GM12878 (cell line): Measurements from ENCODE around the gene ITPKA. TPM values are rescaled to one million over a fixed set of nuclear protein-coding genes. Genes with fewer than 3 reads are reported as not detected.
A peak's percentile ranks its signal among the peaks of the same experiment; 100 is the strongest.

Experiments
- ATAC-seq: fragments of 200-7000 bp; cut with Tn5 transposase; 3 replicates; pipeline ENCODE4 v1.9.1; 2020; ENCODE audit warnings: mild to moderate bottlenecking, moderate library complexity
- BruUV-seq: library from RNA; stranded (reverse); fragments of 400-500 nt; replicated peaks from 2 replicates; lab custom pipeline; 2021; lab: Mats Ljungman, UMichigan
- CTCF ChIA-PET: fragments of 300-600 bp; sonication (Branson Sonifier 250); formaldehyde crosslinking; extraction: SDS; loops from one replicate; lab custom pipeline; 2021; ENCODE audit warnings: inconsistent platforms; lab: Yijun Ruan, JAX
- POLR2A ChIA-PET: fragments of 350-600 bp; formaldehyde crosslinking; extraction: SDS; loops from one replicate; lab custom pipeline; 2021; ENCODE audit warnings: inconsistent platforms; lab: Charles Lee
- RAD21 ChIA-PET: fragments of 300-600 bp; sonication (Branson Sonifier 250); formaldehyde crosslinking; loops from one replicate; lab custom pipeline; 2023; ENCODE audit warnings: antibody characterized with exemption; ENCODE audit not compliant: unreplicated experiment; lab: Charles Lee
- SMC1A ChIA-PET: fragments of 300-600 bp; sonication (Branson Sonifier 250); formaldehyde crosslinking; loops from one replicate; lab custom pipeline; 2023; ENCODE audit not compliant: unreplicated experiment, uncharacterized antibody; lab: Charles Lee
- DNase-seq: peaks from one replicate; pipeline ENCODE4 v3.0.0-alpha.2; 2011; ENCODE audit warnings: low read depth, low spot score
- FAIRE-seq: peaks from 3 replicates; lab custom pipeline; 2011; peaks lifted over from hg19 to GRCh38; lab: Jason Lieb, UNC
- H2AFZ ChIP-seq: 2 replicates; pipeline ENCODE4 v1.6.0; 2011; ENCODE audit warnings: low read depth, low read length, control low read depth; ENCODE audit not compliant: control insufficient read depth
- H3K27ac ChIP-seq: 2 replicates; pipeline ENCODE4 v1.5.1; 2011; ENCODE audit warnings: control low read depth; ENCODE audit not compliant: control insufficient read depth, insufficient read depth
- H3K27me3 ChIP-seq, 2 experiments: replicated peaks in 1 of 2; 2 replicates each; pipeline versions ENCODE4 v1.6.0 to v1.6.1; 2011; ENCODE audit warnings: low read length in 1 of 2; ENCODE audit not compliant: control insufficient read depth in 2 of 2, insufficient read depth in 2 of 2
- H3K36me3 ChIP-seq, 2 experiments: 2 replicates each; pipeline ENCODE4 v1.5.1; 2011; ENCODE audit warnings: low read length in 1 of 2; ENCODE audit not compliant: control insufficient read depth in 2 of 2, insufficient read depth in 2 of 2
- H3K4me1 ChIP-seq: 2 replicates; pipeline ENCODE4 v1.6.1; 2011; ENCODE audit warnings: mild to moderate bottlenecking, low read length, moderate library complexity, mixed read lengths; ENCODE audit not compliant: control insufficient read depth, insufficient read depth
- H3K4me2 ChIP-seq: 2 replicates; pipeline ENCODE4 v1.6.0; 2011; ENCODE audit warnings: control low read depth; ENCODE audit not compliant: control insufficient read depth, insufficient read depth
- H3K4me3 ChIP-seq: fragments of 200-600 bp; sonication (generic); 2 replicates; pipeline ENCODE4 v1.5.1; 2016
- H3K79me2 ChIP-seq: 2 replicates; pipeline ENCODE4 v1.6.0; 2011; ENCODE audit warnings: low read length; ENCODE audit not compliant: control insufficient read depth, insufficient read depth
- H3K9ac ChIP-seq: 2 replicates; pipeline ENCODE4 v1.8.0; 2011; ENCODE audit warnings: low read length, control low read depth, mixed read lengths; ENCODE audit not compliant: control insufficient read depth, insufficient read depth
- H3K9me3 ChIP-seq: replicated peaks from 3 replicates; pipeline ENCODE4 v1.5.1; 2011; ENCODE audit warnings: mild to moderate bottlenecking, low read length; ENCODE audit not compliant: control insufficient read depth, insufficient read depth
- H4K20me1 ChIP-seq: 2 replicates; pipeline ENCODE4 v1.6.0; 2011; ENCODE audit not compliant: control insufficient read depth, insufficient read depth
- CBFB ChIP-seq: IDR thresholded peaks from 2 replicates; pipeline ENCODE4 v1.6.1; 2016; ENCODE audit warnings: antibody characterized with exemption, low read depth
- KDM1A ChIP-seq: fragments of 200-600 bp; sonication (generic); IDR thresholded peaks from 2 replicates; pipeline ENCODE4 v1.6.1; 2016; ENCODE audit warnings: borderline replicate concordance
- LARP7 ChIP-seq: fragments of 450-650 bp; IDR thresholded peaks from 2 replicates; pipeline ENCODE4 v1.6.1; 2017; ENCODE audit warnings: mild to moderate bottlenecking
- NR2C1 ChIP-seq: fragments of 450-650 bp; IDR thresholded peaks from 2 replicates; pipeline ENCODE4 v1.6.1; 2017; ENCODE audit warnings: antibody characterized with exemption, mild to moderate bottlenecking, moderate library complexity
- NR2F1 ChIP-seq: fragments of 450-650 bp; conservative IDR thresholded peaks from 2 replicates; pipeline ENCODE4 v1.6.1; 2017; ENCODE audit warnings: mild to moderate bottlenecking
- RB1 ChIP-seq: fragments of 450-650 bp; formaldehyde crosslinking; IDR thresholded peaks from 2 replicates; pipeline ENCODE4 v1.6.1; 2017; ENCODE audit warnings: mild to moderate bottlenecking, borderline replicate concordance
- RELA ChIP-seq: fragments of 450-650 bp; IDR thresholded peaks from 2 replicates; pipeline ENCODE4 v1.8.0; 2014; ENCODE audit warnings: borderline replicate concordance; ENCODE audit not compliant: partially characterized antibody
- STAT3 ChIP-seq: IDR thresholded peaks from 2 replicates; pipeline ENCODE4 v1.6.1; 2011; ENCODE audit warnings: low read depth, low read length, improper control_type of control experiment
- WGBS: methylation state at CpG from one replicate; pipeline ENCODE4 v1.1.6; 2016; ENCODE audit warnings: low lambda C conversion rate; ENCODE audit not compliant: insufficient replicate concordance, insufficient coverage; ENCODE audit errors: missing lambda C conversion rate; 5-methylcytosine and 5-hydroxymethylcytosine counted together
- in situ Hi-C: fragments of 300-500 bp; cut with MboI; formaldehyde crosslinking; loops from 9 replicates; pipeline ENCODE4 v1.14.3; 2018; ENCODE audit warnings: mixed read lengths
- intact Hi-C: fragments of 100-400 bp; cut with micrococcal nuclease; formaldehyde crosslinking; loops from one replicate; pipeline ENCODE4 v1.14.2; 2022; ENCODE audit not compliant: unreplicated experiment
- polyA plus RNA-seq, 11 experiments: library from polyadenylated mRNA; depleted of rRNA in 4 of 11; unstranded in 6 of 11; stranded (reverse) in 5 of 11; fragments of >200 nt; fragmentation: Nextera tagmentation in 4 of 11; fragmentation: Illumina TruSeq in 1 of 11; extraction: Ambion mirVana in 4 of 11; extraction: Trizol in 1 of 11; gene quantifications; 1 replicate in 1 of 11; 2 replicates in 10 of 11; pipeline versions ENCODE4 v1.2.1 to v1.2.3, GENCODE V29; 2011 to 2016; ENCODE audit warnings: inconsistent platforms in 2 of 11, missing spikeins in 2 of 11, low read depth in 1 of 11
- total RNA-seq, 4 experiments: library from RNA; depleted of rRNA in 3 of 4; stranded (reverse); fragments of >200 nt in 3 of 4; fragmentation: Illumina TruSeq in 1 of 4; extraction: Trizol in 1 of 4; gene quantifications; 2 replicates each; pipeline versions ENCODE4 v1.2.1 to v1.2.3, GENCODE V29; 2013 to 2021
- TF ChIP-seq, protein P1 (sequence below): fragments of 450-650 bp; IDR thresholded peaks from 2 replicates; pipeline ENCODE4 v1.6.1; 2017; ENCODE audit warnings: antibody characterized with exemption, mild to moderate bottlenecking, moderate library complexity
- TF ChIP-seq, protein P2 (sequence below): IDR thresholded peaks from 2 replicates; pipeline ENCODE4 v1.6.1; 2011; ENCODE audit warnings: borderline replicate concordance, low read depth, mild to moderate bottlenecking, moderate library complexity, mixed read lengths, low read length; ENCODE audit not compliant: insufficient read depth; ENCODE audit errors: extremely low read length

The ITPKA gene
- total and polyA plus RNA-seq, 10 of the 15 experiments (the other 5 are each of a cell fraction or from before 2014, with no cell fraction given), result 0.04 to 1.5 (median 0.49) TPM; not detected in 1

DNA sequence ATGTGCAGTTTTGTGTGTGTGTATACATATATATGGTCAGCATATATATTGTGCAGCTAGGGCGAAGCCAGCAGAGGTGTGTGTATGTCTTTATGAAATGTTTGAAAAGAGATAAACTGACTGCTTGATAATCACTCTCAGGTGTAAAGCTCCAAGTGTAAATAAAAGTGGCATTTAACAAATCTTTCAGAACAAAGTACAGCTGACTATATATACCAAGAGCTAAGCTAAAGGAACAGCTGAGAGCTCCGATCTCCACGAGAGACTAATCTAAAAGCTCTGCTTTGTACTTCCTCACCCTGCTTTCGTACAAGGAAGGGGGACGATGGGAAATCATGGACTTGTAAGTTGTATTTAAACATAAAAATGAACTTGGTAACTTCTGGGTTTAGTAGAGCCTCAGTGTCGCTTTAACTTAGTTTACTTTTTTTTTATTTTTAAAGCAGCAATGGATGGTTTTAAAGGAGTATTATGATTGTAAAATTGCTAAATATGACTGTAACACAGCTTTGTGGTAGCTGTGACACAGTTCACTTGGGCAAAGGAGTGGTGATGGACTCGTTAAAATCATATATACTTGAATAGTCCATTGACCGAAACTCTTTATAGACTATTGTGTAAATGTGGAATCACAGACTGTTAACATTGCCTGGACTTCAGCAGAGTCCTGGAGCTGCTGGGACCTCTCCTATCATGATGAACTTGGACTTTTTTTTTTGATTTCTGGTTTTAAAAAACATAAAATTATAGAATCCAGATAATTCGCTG, 11.4 kb upstream of the ITPKA start:
- Histone ChIP-seq H3K27me3 (no peaks in the 10 kb centered on the region), H3K4me2 (no peak overlapping the region; the same call in 1 of the 2 replicates), H3K27ac (peak overlapping the region; percentile 62; the same call in 1 of the 2 replicates), H3K4me1 (peaks cover 13% of the 10 kb centered on the region), H3K4me3 (no peak overlapping the region), H2AFZ (no peak overlapping the region), H3K79me2 (no peaks in the 10 kb centered on the region), H4K20me1 (no peaks in the 10 kb centered on the region), H3K9me3 (no peaks in the 10 kb centered on the region), H3K36me3 (peaks cover 5 to 6% of the 10 kb centered on the region in 2 experiments; a peak in 3 of 4 replicates), H3K9ac (no peak overlapping the region)
- DNase-seq (no peak), FAIRE-seq (no peak), ATAC-seq (no peak)
- no TSS peak for BruUV-seq
- ChIA-PET POLR2A (interaction anchor here (1.3 kb wide), 1 partner anchor 11 kb away, joined by 9 read pairs; the partner anchor contains the start of gene ITPKA), CTCF (interaction anchor here (1.8 to 2.2 kb wide), 2 partner anchors 11 to 17 kb away, joined by 7 to 12 read pairs; no protein-coding TSS in a partner anchor), RAD21 (interaction anchor here (0.6 to 3.2 kb wide), 2 partner anchors 10 to 11 kb away, joined by 7 to 15 read pairs; partner anchors contain the start of gene ITPKA), SMC1A (interaction anchor here (0.7 to 2.6 kb wide), 8 partner anchors 9 to 83 kb away, joined by 3 to 9 read pairs (median 4); partner anchors contain the start of genes ITPKA, LTK and RPAP1)
- intact Hi-C loops (no loop called here), in situ Hi-C loops (no loop called here)
- TF ChIP-seq NR2F1 (0 out of 2 replicates have a peak, but pooled peaks have one; percentile 4), CBFB (no peak)
- 93% methylated on average over 9 of the region's 9 CpGs for WGBS

- Histone ChIP-seq H3K9me3 (no peaks in the 10 kb centered on the region), H3K9ac (peak overlapping the region; percentile 13), H3K4me2 (peak overlapping the region; percentile 82), H3K27me3 (no peaks in the 10 kb centered on the region), H4K20me1 (no peaks in the 10 kb centered on the region), H3K4me3 (no peak overlapping the region), H3K79me2 (no peaks in the 10 kb centered on the region), H3K36me3 (peaks cover 5 to 6% of the 10 kb centered on the region in 2 experiments; a peak in 3 of 4 replicates), H2AFZ (no peak overlapping the region), H3K4me1 (peaks cover 13% of the 10 kb centered on the region), H3K27ac (peak overlapping the region; percentile 62)
- DNase-seq (peak; percentile 57), FAIRE-seq (peak; percentile 97), ATAC-seq (peak; percentile 97)
- in situ Hi-C loops, result no loop called here
- ChIA-PET CTCF (interaction anchor here (2.2 kb wide), 1 partner anchor 10 kb away, joined by 7 read pairs; no protein-coding TSS in a partner anchor), RAD21 (interaction anchor here (3.2 kb wide), 1 partner anchor 10 kb away, joined by 15 read pairs; the partner anchor contains the start of gene ITPKA), SMC1A (interaction anchor here (0.7 to 2.6 kb wide), 5 partner anchors 10 to 82 kb away, joined by 3 to 9 read pairs (median 4); partner anchors contain the start of genes ITPKA and LTK), POLR2A (interaction anchor here (1.3 to 2.5 kb wide), 2 partner anchors 10 kb away, joined by 9 to 16 read pairs; partner anchors contain the start of gene ITPKA)
- no TSS peak for BruUV-seq
- intact Hi-C loops, result no loop called here
- TF ChIP-seq NR2C1 (no peak), LARP7 (no peak), RB1 (no peak), RELA (peak; percentile 56), STAT3 (no peak), KDM1A (no peak)
- TF ChIP-seq, protein P1, sequence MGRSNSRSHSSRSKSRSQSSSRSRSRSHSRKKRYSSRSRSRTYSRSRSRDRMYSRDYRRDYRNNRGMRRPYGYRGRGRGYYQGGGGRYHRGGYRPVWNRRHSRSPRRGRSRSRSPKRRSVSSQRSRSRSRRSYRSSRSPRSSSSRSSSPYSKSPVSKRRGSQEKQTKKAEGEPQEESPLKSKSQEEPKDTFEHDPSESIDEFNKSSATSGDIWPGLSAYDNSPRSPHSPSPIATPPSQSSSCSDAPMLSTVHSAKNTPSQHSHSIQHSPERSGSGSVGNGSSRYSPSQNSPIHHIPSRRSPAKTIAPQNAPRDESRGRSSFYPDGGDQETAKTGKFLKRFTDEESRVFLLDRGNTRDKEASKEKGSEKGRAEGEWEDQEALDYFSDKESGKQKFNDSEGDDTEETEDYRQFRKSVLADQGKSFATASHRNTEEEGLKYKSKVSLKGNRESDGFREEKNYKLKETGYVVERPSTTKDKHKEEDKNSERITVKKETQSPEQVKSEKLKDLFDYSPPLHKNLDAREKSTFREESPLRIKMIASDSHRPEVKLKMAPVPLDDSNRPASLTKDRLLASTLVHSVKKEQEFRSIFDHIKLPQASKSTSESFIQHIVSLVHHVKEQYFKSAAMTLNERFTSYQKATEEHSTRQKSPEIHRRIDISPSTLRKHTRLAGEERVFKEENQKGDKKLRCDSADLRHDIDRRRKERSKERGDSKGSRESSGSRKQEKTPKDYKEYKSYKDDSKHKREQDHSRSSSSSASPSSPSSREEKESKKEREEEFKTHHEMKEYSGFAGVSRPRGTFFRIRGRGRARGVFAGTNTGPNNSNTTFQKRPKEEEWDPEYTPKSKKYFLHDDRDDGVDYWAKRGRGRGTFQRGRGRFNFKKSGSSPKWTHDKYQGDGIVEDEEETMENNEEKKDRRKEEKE, result no peak
- TF ChIP-seq, protein P2, sequence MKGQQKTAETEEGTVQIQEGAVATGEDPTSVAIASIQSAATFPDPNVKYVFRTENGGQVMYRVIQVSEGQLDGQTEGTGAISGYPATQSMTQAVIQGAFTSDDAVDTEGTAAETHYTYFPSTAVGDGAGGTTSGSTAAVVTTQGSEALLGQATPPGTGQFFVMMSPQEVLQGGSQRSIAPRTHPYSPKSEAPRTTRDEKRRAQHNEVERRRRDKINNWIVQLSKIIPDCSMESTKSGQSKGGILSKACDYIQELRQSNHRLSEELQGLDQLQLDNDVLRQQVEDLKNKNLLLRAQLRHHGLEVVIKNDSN, result no peak
These were observed 10.6 kb upstream of the ITPKA start for GRCh38 chr15:41483115-41483514.
